Measurements from ENCODE around the gene PSMB3.
A peak's percentile ranks its signal among the peaks of the same experiment; 100 is the strongest.

Gene PSMB3

DNA sequence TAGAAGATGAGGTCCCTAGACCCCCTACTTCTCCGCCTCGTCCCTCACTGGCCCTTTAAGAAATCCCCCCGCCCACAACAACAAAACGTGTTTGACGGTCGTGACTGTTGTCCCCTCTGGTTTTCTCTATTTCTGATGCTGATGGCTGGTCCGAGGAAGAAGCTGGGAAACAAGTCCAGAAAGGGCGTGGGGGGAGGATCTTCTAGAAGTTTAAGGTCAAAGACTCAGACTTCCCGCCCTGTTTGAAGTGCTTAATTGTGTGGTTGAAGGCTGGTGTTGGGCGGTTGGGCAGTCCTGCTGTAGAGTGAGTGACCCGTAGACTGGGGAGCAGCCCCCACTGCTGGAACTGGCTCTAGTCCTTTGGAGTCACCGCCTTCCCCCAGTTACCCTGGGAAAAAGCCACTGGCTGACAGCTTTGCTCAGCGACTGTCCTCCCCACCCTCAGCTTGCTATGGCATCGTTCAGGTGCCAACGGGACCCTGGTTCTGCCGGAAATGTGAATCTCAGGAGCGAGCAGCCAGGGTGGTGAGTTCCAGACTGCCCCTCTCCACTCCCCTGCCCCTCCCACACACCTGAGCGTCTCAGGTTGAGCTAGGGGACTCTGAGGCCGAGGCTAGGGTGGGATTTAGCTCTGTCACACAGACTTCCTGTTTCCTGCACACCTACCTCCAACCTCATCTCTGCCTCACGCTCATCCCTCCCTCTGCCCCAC is 45.9 kb upstream of the PSMB3 start:
- Histone ChIP-seq H3K27ac (ENCODE audit: low read length) (peak overlapping the region; percentile 75), H3K79me2 (ENCODE audit: insufficient read depth, low read length) (peaks cover 67% of the 10 kb centered on the region), H3K4me1 (ENCODE audit: insufficient read depth, low read length) (peaks cover 47% of the 10 kb centered on the region), H4K20me1 (ENCODE audit: insufficient read depth, low read length) (peaks cover 37% of the 10 kb centered on the region), H3K9ac (ENCODE audit: low read depth, low read length) (peak overlapping the region; percentile 90), H3K9me3 (ENCODE audit: insufficient read depth, low read length, severe bottlenecking) (no peaks in the 10 kb centered on the region), H3K4me3 (ENCODE audit: low read depth in 1 of 2, low read length in 2 of 2) (peak overlapping the region; percentile 26 to 94; a peak in 3 of 4 replicates), H3K36me3 (ENCODE audit: insufficient read depth, low read length) (peaks cover 49% of the 10 kb centered on the region), H2AFZ (ENCODE audit: low read depth, low read length) (no peak overlapping the region), H3K27me3 (ENCODE audit: insufficient read depth, low read length, poor library complexity) (no peaks in the 10 kb centered on the region), H3K4me2 (ENCODE audit: insufficient read depth, low read length) (peak overlapping the region; percentile 79)
- TF ChIP-seq CTCF (IDR thresholded peaks at IDR 0.05; ENCODE audit: borderline replicate concordance, extremely low read depth, low read length, poor library complexity, severe bottlenecking) (no peak), EZH2 (IDR thresholded peaks at IDR 0.05; ENCODE audit: borderline replicate concordance, low read depth, low read length, severe bottlenecking) (no peak)
- DNase-seq (no peak), ATAC-seq (ENCODE audit: insufficient read depth, low read depth) (no peak)

GRCh38 chr17:38707678-38708351 is 44.7 kb upstream of the PSMB3 start:
- DNase-seq: no peak
- H3K79me2 ChIP-seq (ENCODE audit: insufficient read depth, low read length): peaks cover 67% of the 10 kb centered on the region

GRCh38 chr17:38709104-38709820 is 43.3 kb upstream of the PSMB3 start:
- no peak for ATAC-seq (ENCODE audit: insufficient read depth, low read depth)
- H3K4me1 ChIP-seq (ENCODE audit: insufficient read depth, low read length): peaks cover 26% of the 10 kb centered on the region
- no peak overlapping the region for H3K4me3 ChIP-seq (ENCODE audit: low read depth in 1 of 2, low read length in 2 of 2)
- H3K36me3 ChIP-seq (ENCODE audit: insufficient read depth, low read length): peaks cover 75% of the 10 kb centered on the region
- 0 out of 2 replicates have a peak overlapping the region, but pooled peaks have one; percentile 30 for H3K27ac ChIP-seq (ENCODE audit: low read length)
- peaks cover 57% of the 10 kb centered on the region for H3K79me2 ChIP-seq (ENCODE audit: insufficient read depth, low read length)
- H2AFZ ChIP-seq (ENCODE audit: low read depth, low read length): no peak overlapping the region
- no peak for DNase-seq
- peak overlapping the region; percentile 12; the same call in 1 of the 2 replicates for H3K9ac ChIP-seq (ENCODE audit: low read depth, low read length)
- no peaks in the 10 kb centered on the region for H3K9me3 ChIP-seq (ENCODE audit: insufficient read depth, low read length, severe bottlenecking)
- no peak overlapping the region for H3K4me2 ChIP-seq (ENCODE audit: insufficient read depth, low read length)
- TF ChIP-seq EZH2 (IDR thresholded peaks at IDR 0.05; ENCODE audit: borderline replicate concordance, low read depth, low read length, severe bottlenecking): no peak
- no peak for TF ChIP-seq CTCF (IDR thresholded peaks at IDR 0.05; ENCODE audit: borderline replicate concordance, extremely low read depth, low read length, poor library complexity, severe bottlenecking)
- H3K27me3 ChIP-seq (ENCODE audit: insufficient read depth, low read length, poor library complexity): no peaks in the 10 kb centered on the region
- peaks cover 37% of the 10 kb centered on the region for H4K20me1 ChIP-seq (ENCODE audit: insufficient read depth, low read length)

More at GRCh38 chr17:38707678-38708351, 44.7 kb upstream of the PSMB3 start:
- peak overlapping the region in 1 of 2 experiments; percentile 94; a peak in 2 of 4 replicates for H3K4me3 ChIP-seq (ENCODE audit: low read depth in 1 of 2, low read length in 2 of 2)
- H3K4me2 ChIP-seq (ENCODE audit: insufficient read depth, low read length): peak overlapping the region; percentile 79; the same call in 1 of the 2 replicates
- no peak overlapping the region for H3K27ac ChIP-seq (ENCODE audit: low read length)
- H2AFZ ChIP-seq (ENCODE audit: low read depth, low read length): no peak overlapping the region
- H3K4me1 ChIP-seq (ENCODE audit: insufficient read depth, low read length): peaks cover 38% of the 10 kb centered on the region
- no peaks in the 10 kb centered on the region for H3K9me3 ChIP-seq (ENCODE audit: insufficient read depth, low read length, severe bottlenecking)
- peaks cover 60% of the 10 kb centered on the region for H3K36me3 ChIP-seq (ENCODE audit: insufficient read depth, low read length)
- TF ChIP-seq CTCF (IDR thresholded peaks at IDR 0.05; ENCODE audit: borderline replicate concordance, extremely low read depth, low read length, poor library complexity, severe bottlenecking) (no peak), EZH2 (IDR thresholded peaks at IDR 0.05; ENCODE audit: borderline replicate concordance, low read depth, low read length, severe bottlenecking) (no peak)
- no peaks in the 10 kb centered on the region for H3K27me3 ChIP-seq (ENCODE audit: insufficient read depth, low read length, poor library complexity)
- no peak for ATAC-seq (ENCODE audit: insufficient read depth, low read depth)
- H3K9ac ChIP-seq (ENCODE audit: low read depth, low read length): peak overlapping the region; percentile 90; the same call in 1 of the 2 replicates
- H4K20me1 ChIP-seq (ENCODE audit: insufficient read depth, low read length): peaks cover 37% of the 10 kb centered on the region

Data from DND-41 (cell line).